LNCAP (cell line): ENCODE results near the gene ZNF738.

Experiments
- TF ChIP-seq, protein P1 (sequence below): fragments of 450-650 bp; IDR thresholded peaks from 2 replicates; pipeline ENCODE4 v1.5.1; 2017; ENCODE audit warnings: mild to moderate bottlenecking

Gene ZNF738

DNA sequence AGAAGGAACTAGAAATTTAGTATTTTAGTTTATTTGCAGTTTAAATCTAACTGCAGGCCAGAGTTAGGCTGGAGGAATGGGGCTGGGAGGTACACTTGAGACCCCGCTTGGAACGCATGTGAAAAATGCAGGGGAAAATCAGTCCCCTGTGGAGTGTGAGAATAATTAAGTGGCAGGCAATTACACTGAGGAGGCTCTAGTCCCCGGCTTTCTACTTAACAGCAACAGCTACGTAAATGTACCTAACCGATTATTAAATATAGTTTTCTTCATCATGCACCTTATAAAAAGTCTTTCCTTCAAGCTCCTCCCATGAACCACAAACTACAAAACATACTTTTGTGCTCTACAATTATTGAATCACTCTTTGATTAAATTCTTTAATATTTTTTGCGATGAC is 30.4 kb upstream of the ZNF738 start:
- TF ChIP-seq, protein P1, sequence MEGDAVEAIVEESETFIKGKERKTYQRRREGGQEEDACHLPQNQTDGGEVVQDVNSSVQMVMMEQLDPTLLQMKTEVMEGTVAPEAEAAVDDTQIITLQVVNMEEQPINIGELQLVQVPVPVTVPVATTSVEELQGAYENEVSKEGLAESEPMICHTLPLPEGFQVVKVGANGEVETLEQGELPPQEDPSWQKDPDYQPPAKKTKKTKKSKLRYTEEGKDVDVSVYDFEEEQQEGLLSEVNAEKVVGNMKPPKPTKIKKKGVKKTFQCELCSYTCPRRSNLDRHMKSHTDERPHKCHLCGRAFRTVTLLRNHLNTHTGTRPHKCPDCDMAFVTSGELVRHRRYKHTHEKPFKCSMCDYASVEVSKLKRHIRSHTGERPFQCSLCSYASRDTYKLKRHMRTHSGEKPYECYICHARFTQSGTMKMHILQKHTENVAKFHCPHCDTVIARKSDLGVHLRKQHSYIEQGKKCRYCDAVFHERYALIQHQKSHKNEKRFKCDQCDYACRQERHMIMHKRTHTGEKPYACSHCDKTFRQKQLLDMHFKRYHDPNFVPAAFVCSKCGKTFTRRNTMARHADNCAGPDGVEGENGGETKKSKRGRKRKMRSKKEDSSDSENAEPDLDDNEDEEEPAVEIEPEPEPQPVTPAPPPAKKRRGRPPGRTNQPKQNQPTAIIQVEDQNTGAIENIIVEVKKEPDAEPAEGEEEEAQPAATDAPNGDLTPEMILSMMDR, result no peak

DNA sequence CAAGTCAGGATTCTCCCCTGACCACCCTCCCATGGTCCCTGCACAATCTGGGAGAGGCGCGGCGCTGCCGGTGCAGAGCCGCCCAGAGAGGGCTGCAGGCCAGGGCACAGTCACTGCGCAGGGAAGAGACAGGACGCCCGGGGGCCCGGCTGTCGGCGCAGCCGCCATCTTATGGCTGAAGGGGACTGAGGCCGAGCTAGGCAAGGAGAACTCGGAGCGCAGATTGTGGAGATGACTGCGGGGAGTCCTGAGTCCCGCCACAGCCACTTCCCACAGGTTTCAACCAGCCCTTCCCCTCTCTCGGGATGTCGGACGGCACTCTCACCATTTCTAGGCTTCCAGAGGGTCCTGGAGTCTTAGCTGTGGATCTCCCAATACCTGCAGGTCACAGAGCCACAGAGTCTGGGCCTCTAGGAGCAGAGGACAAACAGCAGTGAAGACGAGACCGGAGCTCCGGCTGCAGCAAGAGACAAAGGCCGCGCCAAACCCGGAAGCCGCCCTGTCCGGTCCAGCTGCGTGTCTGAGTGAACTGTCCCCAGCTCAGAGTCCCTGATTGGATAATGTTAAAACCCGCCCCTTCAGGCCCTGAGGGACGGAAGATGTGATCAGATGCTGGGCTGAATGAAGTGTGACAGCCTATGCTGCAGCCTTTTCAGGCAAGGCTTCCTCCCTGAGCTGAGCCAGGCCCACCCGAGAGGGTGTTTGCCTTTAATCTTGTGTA is 29.8 kb upstream of the ZNF738 start, which contains the start of gene ZNF708:
Gene ZNF708 (minus strand): TSS at position 526 of the 721 bp plus-strand sequence. CDS start 198 bp downstream, at position 328.
- TF ChIP-seq, protein P1, result no peak

DNA sequence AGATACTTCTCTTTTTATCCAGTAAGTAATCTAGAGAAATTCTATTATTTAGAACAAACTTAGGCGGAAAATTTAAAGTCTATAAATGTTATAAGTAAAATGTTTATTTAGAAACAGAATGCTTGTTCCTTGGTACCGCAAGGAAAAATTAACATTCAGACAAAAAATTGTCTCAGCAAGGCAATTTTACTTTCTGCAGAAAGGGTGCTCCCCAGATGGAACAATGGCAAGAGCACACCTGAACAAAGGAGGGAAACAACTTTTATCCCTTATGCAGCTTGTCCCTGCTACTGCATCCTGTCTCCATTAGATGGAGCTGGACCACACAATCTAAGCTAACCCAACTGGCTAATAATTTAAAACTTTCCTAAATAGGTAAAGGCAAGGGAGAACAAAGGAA is 23.1 kb upstream of the ZNF738 start:
- TF ChIP-seq, protein P1, result no peak

DNA sequence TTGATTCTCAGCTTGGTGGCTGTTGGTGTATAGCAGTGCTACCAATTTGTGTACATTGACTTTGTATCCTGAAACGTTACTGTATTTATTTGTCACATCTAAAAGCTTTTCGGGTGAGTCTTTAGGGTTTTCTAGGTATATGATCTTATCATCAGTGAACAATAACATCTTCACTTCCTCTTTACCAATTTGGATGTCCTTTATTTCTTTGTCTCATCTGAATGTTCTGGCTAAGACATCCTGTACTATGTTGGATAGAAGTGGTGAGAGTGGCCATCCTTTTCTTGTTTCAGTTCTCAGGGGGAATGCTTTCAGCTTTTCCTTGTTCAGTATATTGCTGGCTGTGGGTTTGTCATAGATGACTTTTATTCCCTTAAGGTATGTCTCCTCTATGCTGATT is 6.0 kb upstream of the ZNF738 start:
- TF ChIP-seq, protein P1, result no peak

DNA sequence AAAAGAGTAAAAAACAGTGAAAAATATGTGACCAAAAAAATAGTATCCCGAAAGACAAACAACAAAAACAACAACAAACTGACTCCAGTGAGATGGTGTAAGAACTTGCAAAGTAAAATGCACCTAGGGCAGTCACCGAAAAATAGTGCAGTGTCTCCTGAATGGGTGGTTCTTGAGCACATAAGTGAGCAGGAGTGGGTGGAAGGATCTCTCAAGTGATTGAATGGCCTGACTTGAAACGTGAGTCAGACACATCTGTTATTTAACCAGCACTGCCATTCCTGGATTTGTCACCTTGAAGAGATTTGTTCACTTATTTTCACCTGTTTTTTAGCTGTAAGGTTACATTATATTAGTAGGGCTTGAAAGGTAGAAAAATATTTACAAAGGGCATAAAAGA is 3.5 kb downstream of the ZNF738 start:
- TF ChIP-seq, protein P1, result no peak

DNA sequence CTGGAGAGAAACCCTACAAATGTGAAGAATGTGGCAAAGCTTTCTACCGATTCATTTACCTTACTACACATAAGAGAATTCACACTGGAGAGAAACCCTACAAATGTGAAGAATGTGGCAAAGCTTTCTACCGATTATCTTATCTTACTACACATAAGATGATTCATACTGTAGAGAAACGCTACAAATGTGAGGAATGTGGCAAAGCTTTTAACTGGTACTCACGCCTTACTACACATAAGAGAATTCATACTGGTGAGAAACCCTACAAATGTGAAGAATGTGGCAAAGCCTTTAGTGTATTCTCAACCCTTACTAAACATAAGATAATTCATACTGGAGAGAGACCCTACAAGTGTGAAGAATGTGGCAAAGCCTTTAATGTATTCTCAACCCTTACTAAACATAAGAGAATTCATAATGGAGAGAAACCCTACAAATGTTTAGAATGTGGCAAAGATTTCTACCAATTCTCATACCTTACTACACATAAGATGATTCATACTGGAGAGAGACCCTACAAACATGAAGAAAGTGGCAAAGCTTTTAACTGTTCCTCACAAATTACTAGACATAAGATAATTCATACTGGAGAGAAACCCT is 25.3 kb downstream of the ZNF738 start:
- TF ChIP-seq, protein P1, result no peak

DNA sequence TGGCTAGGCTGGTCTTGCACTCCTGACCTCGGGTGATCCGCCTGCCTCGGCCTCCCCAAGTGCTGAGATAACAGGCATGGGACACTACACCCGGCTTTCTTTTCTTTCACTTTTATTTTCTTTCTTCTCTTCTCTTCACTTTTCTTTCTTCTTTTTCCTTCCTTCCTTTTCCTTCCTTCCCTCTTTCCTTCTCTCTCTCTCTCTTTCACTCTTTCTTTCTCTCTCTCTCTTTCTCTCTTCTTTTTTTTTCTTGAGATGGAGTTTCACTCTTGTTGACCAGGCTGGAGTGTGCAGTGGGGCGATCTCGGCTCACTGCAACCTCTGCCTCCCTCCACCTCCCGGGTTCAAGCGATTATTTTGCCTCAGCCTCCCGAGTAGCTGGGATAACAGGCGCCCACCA is 37.3 kb downstream of the ZNF738 start:
- TF ChIP-seq, protein P1, result no peak
